NCI-H1694 treated with DMSO at 0.1 percent for 48 hours (cell line): ENCODE measurements around the gene PRX.
"Not testable (repeated sequence)": the region's sequence is repeated elsewhere in the genome, so short reads cannot be mapped to it uniquely, and the experiment has no call there.

Experiments
- DNase-seq: peaks from one replicate; lab custom pipeline; 2025; lab: John Stamatoyannopoulos, UW

The PRX gene

GRCh38 chr19:40414542-40415535 lies 1.7 kb upstream of the PRX start:
- no peak for DNase-seq

- DNase-seq = no peak
Measured at GRCh38 chr19:40412866-40413265, 312 bp downstream of the PRX start.

- no peak for DNase-seq
Measured at GRCh38 chr19:40411958-40412499, 1.1 kb downstream of the PRX start.

- DNase-seq = no peak
Measured at GRCh38 chr19:40411125-40411842, 1.9 kb downstream of the PRX start.

- DNase-seq = no peak
Measured at GRCh38 chr19:40410030-40410389, 3.2 kb downstream of the PRX start.

- DNase-seq = not testable (repeated sequence)
Measured at GRCh38 chr19:40408598-40408925, 4.6 kb downstream of the PRX start.

GRCh38 chr19:40407714-40408597 lies 5.2 kb downstream of the PRX start:
- no peak for DNase-seq

- DNase-seq = peak; percentile 19
Measured at GRCh38 chr19:40403262-40403984, 9.8 kb downstream of the PRX start.

GRCh38 chr19:40400559-40400958 lies 12.6 kb downstream of the PRX start:
- no peak for DNase-seq

- no peak for DNase-seq
Measured at GRCh38 chr19:40398417-40399131, 14.6 kb downstream of the PRX start.

- no peak for DNase-seq
Measured at GRCh38 chr19:40397568-40397906, 15.6 kb downstream of the PRX start.

GRCh38 chr19:40396886-40397567 lies 16.2 kb downstream of the PRX start:
- DNase-seq = no peak

GRCh38 chr19:40395956-40396355 lies 17.2 kb downstream of the PRX start:
- no peak for DNase-seq

GRCh38 chr19:40394816-40395210 lies 18.4 kb downstream of the PRX start:
- DNase-seq = no peak

GRCh38 chr19:40393894-40394815 lies 19.0 kb downstream of the PRX start:
- no peak for DNase-seq

- no peak for DNase-seq
Measured at GRCh38 chr19:40392894-40393517, 20.2 kb downstream of the PRX start.

GRCh38 chr19:40392123-40392522 lies 21.1 kb downstream of the PRX start:
- no peak for DNase-seq

- no peak for DNase-seq
Measured at GRCh38 chr19:40390084-40390742, 23.0 kb downstream of the PRX start, which contains the start of gene HIPK4. HIPK4 (minus strand) TSS chr19:40390181; CDS start chr19:40389902, 279 bp downstream.
